Activated naive CD8-positive, alpha-beta T cell treated with anti-CD3 and anti-CD28 coated beads, Interleukin-2, amount 10 ng/mL, durations not matched to agents 7 days and 5 days (primary cell): ENCODE data around the gene RBM26. TPM values are rescaled to one million over a fixed set of nuclear protein-coding genes. Genes with fewer than 3 reads are reported as not detected.
"Not testable (repeated sequence)": the region's sequence is repeated elsewhere in the genome, so short reads cannot be mapped to it uniquely, and the experiment has no call there.

Source experiments
- ATAC-seq: fragments of 150-1000 bp; cut with Tn5 transposase; one replicate; pipeline ENCODE4 v1.10.0; 2021; ENCODE audit warnings: low read depth, moderate library complexity
- POLR2A ChIA-PET: fragments of 350-600 bp; sonication (Branson Sonifier 250); formaldehyde crosslinking; loops from one replicate; lab custom pipeline; 2021; ENCODE audit warnings: antibody characterized with exemption; lab: Charles Lee
- DNase-seq: peaks from one replicate; pipeline ENCODE4 v3.0.0; 2021
- H3K27ac Mint-ChIP-seq: one replicate; pipeline ENCODE4 v1.8.0; 2022; ENCODE audit warnings: mild to moderate bottlenecking, mixed read lengths
- H3K27me3 Mint-ChIP-seq: one replicate; pipeline ENCODE4 v1.8.0; 2022; ENCODE audit warnings: mild to moderate bottlenecking, moderate library complexity, mixed read lengths
- H3K36me3 Mint-ChIP-seq: one replicate; pipeline ENCODE4 v1.8.0; 2021; ENCODE audit warnings: mild to moderate bottlenecking, mixed read lengths
- H3K4me1 Mint-ChIP-seq: one replicate; pipeline ENCODE4 v1.8.0; 2021; ENCODE audit warnings: mixed read lengths
- H3K4me3 Mint-ChIP-seq: one replicate; pipeline ENCODE4 v1.8.0; 2022; ENCODE audit warnings: mild to moderate bottlenecking, moderate library complexity, mixed read lengths
- H3K9me3 Mint-ChIP-seq: one replicate; pipeline ENCODE4 v1.8.0; 2021; ENCODE audit warnings: mixed read lengths
- total RNA-seq, 2 experiments: library from RNA; stranded (reverse); gene quantifications; one replicate each; pipeline ENCODE4 v1.2.3, GENCODE V29; 2021

RBM26 gene
- total RNA-seq, 2 experiments from 2014 or later: 64.8 to 66.1 TPM

DNA sequence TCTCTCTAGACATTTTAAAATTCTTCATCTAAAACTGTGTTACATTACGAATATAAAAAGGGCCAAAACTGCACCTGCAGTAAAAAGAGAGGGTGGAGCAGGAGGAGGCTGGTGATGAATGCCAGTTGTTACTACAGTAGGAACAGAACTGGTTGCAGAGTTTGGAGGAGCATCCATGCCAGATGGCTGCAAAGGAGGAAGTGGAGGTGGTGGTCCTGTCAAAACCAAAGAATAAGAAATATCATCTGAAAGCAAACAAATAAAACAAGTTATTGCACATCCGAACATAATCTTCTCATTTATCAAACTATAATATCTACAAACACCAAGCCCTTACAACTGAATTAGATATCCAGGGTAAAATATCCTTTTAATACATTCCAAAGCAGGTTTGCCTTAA, 40.1 kb downstream of the RBM26 start:
- peaks cover 45% of the 10 kb centered on the region for H3K36me3 Mint-ChIP-seq
- H3K9me3 Mint-ChIP-seq: no peaks in the 10 kb centered on the region
- no peak for ATAC-seq
- DNase-seq: no peak
- H3K27me3 Mint-ChIP-seq: no peaks in the 10 kb centered on the region
- peaks cover 6% of the 10 kb centered on the region for H3K4me1 Mint-ChIP-seq
- POLR2A ChIA-PET: no interaction called here
- H3K4me3 Mint-ChIP-seq: no peak overlapping the region
- no peak overlapping the region for H3K27ac Mint-ChIP-seq

DNA sequence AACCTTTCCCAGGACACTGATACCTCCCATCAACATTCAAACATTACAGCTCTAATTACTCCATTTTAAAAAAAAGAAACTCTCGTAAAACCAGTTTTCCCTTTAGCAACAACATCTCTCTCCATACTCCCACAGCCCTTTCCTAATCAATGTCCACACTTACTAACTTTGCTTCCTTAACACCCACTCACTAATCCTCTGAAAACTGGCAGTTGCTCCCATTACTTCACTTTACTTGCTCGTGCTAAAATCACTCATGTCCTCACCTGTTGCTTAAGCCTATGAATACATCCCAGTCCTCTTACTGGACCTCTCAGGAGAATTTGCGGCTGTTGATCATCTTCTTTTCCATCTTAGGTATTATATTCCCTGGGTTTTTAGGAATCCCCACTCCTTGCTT, 44.8 kb downstream of the RBM26 start:
- Mint-ChIP-seq H3K27ac (no peak overlapping the region), H3K4me1 (peaks cover 8% of the 10 kb centered on the region), H3K36me3 (peaks cover 38% of the 10 kb centered on the region), H3K9me3 (no peaks in the 10 kb centered on the region), H3K4me3 (no peak overlapping the region), H3K27me3 (no peaks in the 10 kb centered on the region)
- POLR2A ChIA-PET: interaction anchor here (0.8 kb wide), 1 partner anchor 1604 kb away, joined by 3 read pairs; no protein-coding TSS in a partner anchor
- DNase-seq (no peak), ATAC-seq (no peak)

DNA sequence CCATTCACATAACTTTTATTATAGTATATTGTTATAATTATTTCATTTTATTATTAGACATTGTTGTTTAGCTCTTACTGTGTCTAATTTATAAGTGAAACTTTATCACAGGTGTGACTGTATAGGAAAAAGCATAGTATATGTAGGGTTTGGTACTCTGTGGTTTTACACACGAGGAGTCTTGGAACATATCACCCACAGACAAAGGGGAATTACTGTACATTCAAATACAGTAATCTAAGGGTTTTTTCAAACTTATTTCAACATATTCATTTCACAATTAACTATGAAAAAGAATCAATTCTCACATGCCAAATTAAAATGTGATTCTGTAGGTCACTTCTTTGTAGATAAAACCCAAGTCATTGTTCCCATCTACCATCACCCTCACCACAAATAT, 46.0 kb downstream of the RBM26 start:
- no peak for ATAC-seq
- H3K4me1 Mint-ChIP-seq: peaks cover 7% of the 10 kb centered on the region
- DNase-seq: no peak
- POLR2A ChIA-PET: no interaction called here
- H3K36me3 Mint-ChIP-seq: peaks cover 35% of the 10 kb centered on the region
- H3K4me3 Mint-ChIP-seq: no peak overlapping the region
- no peak overlapping the region for H3K27ac Mint-ChIP-seq
- no peaks in the 10 kb centered on the region for H3K9me3 Mint-ChIP-seq
- H3K27me3 Mint-ChIP-seq: no peaks in the 10 kb centered on the region

DNA sequence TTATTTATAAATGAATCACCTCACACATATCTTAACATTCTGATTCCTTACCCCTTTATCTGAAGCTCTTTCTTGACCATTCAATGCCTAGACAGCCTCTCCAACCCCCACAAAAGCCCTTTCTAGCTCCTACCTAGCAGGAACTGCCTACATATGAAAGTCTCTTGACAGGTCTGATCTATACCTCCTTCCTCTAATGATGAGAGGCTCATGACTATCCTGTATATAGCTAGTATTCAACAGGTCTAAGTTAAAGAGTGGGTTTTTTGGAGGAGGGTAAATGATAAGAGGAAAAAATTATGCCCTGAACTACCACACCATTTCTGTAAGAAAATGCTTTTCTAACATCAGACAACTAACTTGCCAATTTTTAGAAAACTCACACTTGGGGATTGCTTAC, 47.0 kb downstream of the RBM26 start:
- Mint-ChIP-seq H3K36me3 (peaks cover 37% of the 10 kb centered on the region), H3K4me1 (peaks cover 7% of the 10 kb centered on the region), H3K4me3 (no peak overlapping the region), H3K9me3 (no peaks in the 10 kb centered on the region), H3K27ac (no peak overlapping the region), H3K27me3 (no peaks in the 10 kb centered on the region)
- POLR2A ChIA-PET: no interaction called here
- no peak for ATAC-seq
- DNase-seq: no peak

DNA sequence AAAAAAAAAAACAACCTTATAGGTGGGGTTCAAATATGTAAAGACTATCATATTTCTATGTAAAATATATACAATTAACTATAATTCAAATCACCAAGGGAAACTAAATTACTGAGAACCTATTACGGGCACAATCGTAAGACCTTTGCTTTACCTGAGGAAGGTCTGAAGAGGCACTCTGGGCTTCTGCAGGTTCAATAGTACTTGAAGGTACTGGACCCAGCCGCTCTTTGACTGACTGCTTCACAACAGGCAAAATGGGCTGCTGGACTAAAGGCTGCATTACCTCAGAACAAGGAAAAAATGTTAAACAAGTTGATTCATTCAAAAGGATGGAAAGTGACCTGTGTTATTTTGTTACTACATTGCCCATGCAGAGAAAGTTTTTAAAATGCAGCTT, 51.8 kb downstream of the RBM26 start:
- DNase-seq: no peak
- POLR2A ChIA-PET: no interaction called here
- no peak overlapping the region for H3K27ac Mint-ChIP-seq
- peaks cover 2% of the 10 kb centered on the region for H3K4me1 Mint-ChIP-seq
- no peaks in the 10 kb centered on the region for H3K27me3 Mint-ChIP-seq
- H3K9me3 Mint-ChIP-seq: no peaks in the 10 kb centered on the region
- no peak overlapping the region for H3K4me3 Mint-ChIP-seq
- peaks cover 34% of the 10 kb centered on the region for H3K36me3 Mint-ChIP-seq
- no peak for ATAC-seq

DNA sequence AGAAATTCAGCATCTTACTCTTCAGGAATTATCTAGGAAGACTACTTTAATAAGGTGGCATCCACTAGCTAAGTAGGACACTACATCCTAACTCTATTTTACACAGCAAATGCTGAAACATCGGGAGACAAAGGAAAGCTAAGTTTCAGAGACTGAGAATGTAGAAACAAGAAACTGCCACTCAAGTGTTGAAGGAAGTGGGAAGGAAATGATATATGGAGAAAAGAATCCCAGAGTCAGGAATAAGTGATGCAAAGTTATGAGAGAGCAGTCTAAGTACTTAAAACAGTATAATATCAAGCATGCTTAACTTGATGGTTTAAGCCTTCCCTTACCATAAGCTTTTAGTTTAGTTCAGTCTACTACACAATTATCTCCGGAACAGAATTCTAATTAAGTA, 52.4 kb downstream of the RBM26 start:
- ATAC-seq: no peak
- no peaks in the 10 kb centered on the region for H3K9me3 Mint-ChIP-seq
- H3K36me3 Mint-ChIP-seq: peaks cover 31% of the 10 kb centered on the region
- no peak for DNase-seq
- H3K27ac Mint-ChIP-seq: no peak overlapping the region
- POLR2A ChIA-PET: no interaction called here
- H3K27me3 Mint-ChIP-seq: no peaks in the 10 kb centered on the region
- peaks cover 2% of the 10 kb centered on the region for H3K4me1 Mint-ChIP-seq
- no peak overlapping the region for H3K4me3 Mint-ChIP-seq

DNA sequence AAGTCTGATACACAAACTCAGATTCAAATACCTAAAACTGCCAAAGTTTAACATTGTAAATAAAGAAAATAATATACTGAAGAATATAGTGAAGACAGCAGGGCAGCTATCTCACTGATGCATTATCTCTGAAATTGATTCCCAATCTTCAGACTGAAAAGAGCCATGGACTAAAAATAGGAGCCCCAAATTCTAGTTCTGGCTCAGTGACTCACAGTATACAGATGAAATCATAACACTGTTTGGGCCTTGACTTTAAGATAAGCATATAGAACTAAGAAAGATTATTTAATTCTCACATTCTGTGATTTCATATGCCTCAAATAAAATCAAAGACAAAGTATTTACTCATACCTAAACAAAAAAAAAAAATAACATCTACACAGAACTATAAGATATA, 53.9 kb downstream of the RBM26 start:
- Mint-ChIP-seq H3K36me3 (peaks cover 32% of the 10 kb centered on the region), H3K27ac (no peak overlapping the region), H3K4me3 (no peak overlapping the region), H3K27me3 (no peaks in the 10 kb centered on the region), H3K9me3 (no peaks in the 10 kb centered on the region), H3K4me1 (peaks cover 4% of the 10 kb centered on the region)
- ATAC-seq (no peak), DNase-seq (no peak)
- POLR2A ChIA-PET: no interaction called here

DNA sequence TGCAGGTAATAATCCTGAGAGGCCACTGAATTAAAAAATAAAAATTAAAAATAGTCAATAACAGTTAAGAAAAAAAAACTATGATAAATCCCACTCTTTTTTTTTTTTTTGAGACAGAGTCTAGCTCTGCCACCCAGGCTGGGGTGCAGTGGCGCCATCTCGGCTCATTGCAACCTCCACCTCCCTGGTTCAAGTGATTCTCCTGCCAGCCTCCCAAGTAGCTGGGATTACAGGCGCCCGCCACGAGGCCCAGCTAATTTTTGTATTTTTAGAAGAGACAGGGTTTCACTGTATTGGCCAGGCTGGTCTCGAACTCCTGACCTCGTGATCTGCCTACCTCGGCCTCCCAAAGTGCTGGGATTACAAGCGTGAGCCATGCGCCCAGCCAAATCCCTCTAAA, 56.4 kb downstream of the RBM26 start:
- peaks cover 27% of the 10 kb centered on the region for H3K36me3 Mint-ChIP-seq
- H3K4me3 Mint-ChIP-seq, H3K9me3 Mint-ChIP-seq, ATAC-seq, H3K27ac Mint-ChIP-seq, H3K4me1 Mint-ChIP-seq, H3K27me3 Mint-ChIP-seq, POLR2A ChIA-PET, DNase-seq: not testable (repeated sequence)

DNA sequence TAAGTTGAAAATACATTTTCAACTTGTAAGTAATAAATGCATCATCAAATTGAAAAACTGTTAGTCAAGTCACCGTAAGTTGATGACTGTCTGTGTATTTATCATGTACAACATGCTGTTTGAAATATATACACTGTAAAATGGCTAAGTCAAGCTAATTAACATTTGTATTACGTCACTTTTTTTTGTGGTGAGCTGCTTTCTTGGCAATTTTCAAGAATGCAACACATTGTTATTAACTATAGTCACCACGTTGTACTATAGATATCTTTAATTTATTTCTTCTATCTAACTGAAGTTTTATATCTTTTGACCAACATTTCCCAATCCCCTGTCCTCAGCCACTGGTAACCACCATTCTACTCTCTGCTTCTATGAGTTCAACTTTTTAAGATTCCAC, 57.0 kb downstream of the RBM26 start:
- DNase-seq: no peak
- peaks cover 8% of the 10 kb centered on the region for H3K4me1 Mint-ChIP-seq
- no peak overlapping the region for H3K27ac Mint-ChIP-seq
- H3K4me3 Mint-ChIP-seq: no peak overlapping the region
- H3K27me3 Mint-ChIP-seq: no peaks in the 10 kb centered on the region
- POLR2A ChIA-PET: no interaction called here
- ATAC-seq: no peak
- H3K36me3 Mint-ChIP-seq: peaks cover 26% of the 10 kb centered on the region
- no peaks in the 10 kb centered on the region for H3K9me3 Mint-ChIP-seq

DNA sequence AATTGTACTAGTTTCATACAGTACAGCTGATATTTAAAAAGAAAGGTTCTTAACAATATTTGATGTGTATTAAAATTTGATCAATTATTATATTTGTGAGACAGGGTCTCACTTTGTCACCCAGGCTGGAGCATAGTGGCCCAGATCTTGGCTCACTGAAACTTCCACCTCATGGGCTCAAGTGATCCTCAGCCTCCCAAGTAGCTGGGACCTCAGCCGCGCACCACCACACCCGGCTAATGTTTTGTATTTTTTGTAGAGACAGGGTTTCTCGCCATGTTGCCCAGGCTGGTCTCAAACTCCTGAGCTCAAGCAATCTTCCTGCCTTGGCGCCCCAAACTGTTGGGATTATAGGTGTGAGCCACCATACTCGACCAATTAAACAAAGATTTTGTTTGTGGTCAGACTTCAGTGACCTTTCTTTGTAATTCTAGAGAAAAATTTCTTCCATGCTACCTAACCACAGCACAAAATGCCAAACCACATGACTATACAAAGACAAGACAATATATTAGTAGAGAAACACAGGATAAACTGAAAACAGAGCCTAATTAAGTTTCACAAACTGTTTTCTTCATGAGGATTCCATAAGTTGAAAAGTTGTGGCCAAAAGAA, 59.6 kb downstream of the RBM26 start:
- Mint-ChIP-seq H3K9me3 (no peaks in the 10 kb centered on the region), H3K27ac (no peak overlapping the region), H3K4me1 (peaks cover 10% of the 10 kb centered on the region), H3K4me3 (no peak overlapping the region), H3K27me3 (no peaks in the 10 kb centered on the region), H3K36me3 (peaks cover 19% of the 10 kb centered on the region)
- no peak for ATAC-seq
- DNase-seq: no peak
- POLR2A ChIA-PET: no interaction called here

DNA sequence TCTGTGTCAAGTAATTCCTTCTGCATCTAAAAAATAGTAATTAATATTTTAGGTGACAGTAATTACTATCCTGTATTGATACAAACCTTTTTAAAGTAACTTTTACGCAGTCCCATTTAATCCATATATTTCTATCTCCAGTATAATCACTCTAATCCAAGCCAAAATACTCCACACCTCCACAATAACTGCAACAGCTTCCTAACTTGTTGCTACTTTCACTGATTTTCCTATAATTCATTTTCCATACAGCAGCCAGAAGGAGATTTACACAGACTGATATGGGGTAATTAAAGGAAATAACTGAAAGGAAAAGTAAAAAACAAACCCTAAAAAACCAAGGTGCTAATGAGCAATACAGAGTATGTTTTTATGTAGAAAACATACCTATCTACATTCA, 64.9 kb downstream of the RBM26 start:
- Mint-ChIP-seq H3K9me3 (no peaks in the 10 kb centered on the region), H3K27ac (no peak overlapping the region), H3K27me3 (no peaks in the 10 kb centered on the region), H3K4me1 (peaks cover 5% of the 10 kb centered on the region), H3K36me3 (peaks cover 24% of the 10 kb centered on the region), H3K4me3 (no peak overlapping the region)
- DNase-seq (no peak), ATAC-seq (no peak)
- POLR2A ChIA-PET: no interaction called here

DNA sequence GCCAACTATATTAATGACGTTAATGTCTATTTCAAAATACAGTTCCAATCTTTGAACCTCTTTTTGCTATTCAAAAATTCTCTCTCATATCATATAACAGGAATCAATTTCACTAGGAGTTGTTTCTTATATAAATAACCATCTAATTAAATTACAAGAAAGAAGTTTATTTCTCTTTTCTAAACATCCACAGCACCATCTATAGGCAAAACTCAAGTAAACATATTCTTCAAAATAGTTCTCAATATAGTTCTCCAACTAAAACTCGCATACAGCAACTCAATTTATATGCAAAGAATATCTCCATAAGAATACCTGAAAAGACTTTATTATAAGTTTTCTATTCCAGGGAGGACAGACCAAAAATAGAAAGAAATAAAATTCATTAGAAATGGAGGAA, 65.6 kb downstream of the RBM26 start:
- POLR2A ChIA-PET: no interaction called here
- Mint-ChIP-seq H3K4me1 (peaks cover 5% of the 10 kb centered on the region), H3K4me3 (no peak overlapping the region), H3K36me3 (peaks cover 30% of the 10 kb centered on the region), H3K9me3 (no peaks in the 10 kb centered on the region), H3K27ac (no peak overlapping the region), H3K27me3 (no peaks in the 10 kb centered on the region)
- DNase-seq (no peak), ATAC-seq (no peak)

DNA sequence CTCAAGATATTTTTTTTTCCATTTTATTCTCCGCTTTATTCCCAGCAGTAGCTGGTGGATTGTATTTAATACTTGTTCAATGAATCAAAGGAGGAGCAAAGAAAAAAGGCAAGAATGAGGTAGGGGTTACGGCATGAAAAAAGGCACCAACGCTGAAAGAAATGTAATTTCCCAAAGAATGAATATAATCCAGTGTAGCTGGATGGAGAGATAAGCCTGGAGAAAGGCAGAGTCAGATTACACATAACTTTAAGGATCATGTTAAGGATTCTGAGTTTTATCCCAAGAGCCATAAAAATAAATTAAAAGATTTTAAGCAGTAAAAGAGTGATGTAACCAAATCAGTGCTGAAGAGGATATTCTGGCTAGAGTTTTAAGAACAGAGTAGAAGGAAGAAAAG, 67.7 kb downstream of the RBM26 start:
- Mint-ChIP-seq H3K9me3 (no peaks in the 10 kb centered on the region), H3K4me3 (no peak overlapping the region), H3K27ac (no peak overlapping the region), H3K36me3 (peaks cover 39% of the 10 kb centered on the region), H3K27me3 (no peaks in the 10 kb centered on the region), H3K4me1 (peaks cover 5% of the 10 kb centered on the region)
- no peak for DNase-seq
- POLR2A ChIA-PET: no interaction called here
- ATAC-seq: no peak

DNA sequence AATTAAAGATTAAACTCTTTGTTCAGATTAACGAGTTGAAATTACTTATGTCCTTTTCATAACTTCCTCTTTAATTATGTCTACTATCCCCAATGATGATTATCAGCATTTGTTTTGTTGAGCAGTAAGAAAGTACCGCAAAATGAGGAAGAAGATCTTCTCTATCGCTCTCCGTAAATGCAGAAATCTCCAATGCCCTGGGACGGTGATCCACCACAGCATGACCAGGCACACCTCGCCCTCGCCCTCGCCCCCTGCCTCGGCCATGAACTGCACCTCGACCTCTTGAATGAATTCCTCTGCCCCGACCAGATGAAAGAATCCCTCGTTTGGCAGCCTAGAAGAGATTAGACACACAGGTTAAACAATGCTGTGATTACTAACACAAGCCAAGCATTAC, 69.1 kb downstream of the RBM26 start:
- Mint-ChIP-seq H3K4me3 (no peak overlapping the region), H3K36me3 (peaks cover 45% of the 10 kb centered on the region), H3K9me3 (no peaks in the 10 kb centered on the region), H3K27me3 (no peaks in the 10 kb centered on the region), H3K4me1 (peaks cover 8% of the 10 kb centered on the region), H3K27ac (no peak overlapping the region)
- ATAC-seq: no peak
- no peak for DNase-seq
- POLR2A ChIA-PET: no interaction called here

DNA sequence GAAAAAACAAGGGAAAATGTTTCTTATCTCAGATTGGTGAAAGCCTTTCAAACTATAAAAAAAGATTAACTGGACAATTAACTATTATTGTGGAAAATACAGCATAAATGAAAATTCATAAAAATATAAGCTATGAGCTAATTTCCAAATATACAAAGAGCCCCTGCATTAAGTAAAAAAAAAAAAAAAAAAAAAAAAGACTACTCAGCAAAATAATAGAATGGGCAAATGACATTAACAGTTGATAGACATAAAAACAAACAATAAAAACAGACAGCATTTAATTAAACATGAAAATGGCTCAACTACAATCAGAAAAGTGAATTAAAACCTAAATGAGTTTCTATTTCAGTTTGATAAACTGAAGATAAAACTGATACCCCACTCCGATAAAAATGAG, 77.5 kb downstream of the RBM26 start:
- no peaks in the 10 kb centered on the region for H3K27me3 Mint-ChIP-seq
- H3K36me3 Mint-ChIP-seq: peaks cover 25% of the 10 kb centered on the region
- H3K27ac Mint-ChIP-seq: no peak overlapping the region
- POLR2A ChIA-PET: no interaction called here
- H3K9me3 Mint-ChIP-seq: no peaks in the 10 kb centered on the region
- H3K4me1 Mint-ChIP-seq: peaks cover 7% of the 10 kb centered on the region
- no peak overlapping the region for H3K4me3 Mint-ChIP-seq
- ATAC-seq (no peak), DNase-seq (no peak)
